Endodermal cell (in vitro differentiated cells): ENCODE results near the gene ARAP3. TPM values are rescaled to one million over a fixed set of nuclear protein-coding genes. Genes with fewer than 3 reads are reported as not detected.

ENCODE experiments used
- DNase-seq: peaks from one replicate; pipeline ENCODE4 v3.0.0-alpha.2; 2017
- H3K27ac ChIP-seq: 2 replicates; pipeline ENCODE4 v1.5.1; 2013; ENCODE audit warnings: mild to moderate bottlenecking, low read depth, low read length, moderate library complexity
- H3K27me3 ChIP-seq: 2 replicates; pipeline ENCODE4 v1.6.1; 2013; ENCODE audit warnings: mild to moderate bottlenecking, low read length, moderate library complexity; ENCODE audit not compliant: insufficient read depth, control insufficient read depth, poor library complexity, severe bottlenecking
- H3K36me3 ChIP-seq: 2 replicates; pipeline ENCODE4 v1.7.0; 2013; ENCODE audit warnings: mild to moderate bottlenecking, low read length, moderate library complexity; ENCODE audit not compliant: control insufficient read depth, insufficient read depth
- H3K4me1 ChIP-seq: one replicate; pipeline ENCODE4 v1.7.0; 2013; ENCODE audit warnings: low read length; ENCODE audit not compliant: control insufficient read depth, insufficient read depth
- H3K4me3 ChIP-seq: 2 replicates; pipeline ENCODE4 v1.5.1; 2013; ENCODE audit warnings: mild to moderate bottlenecking, low read length, moderate library complexity
- H3K9ac ChIP-seq: 2 replicates; pipeline ENCODE4 v1.6.1; 2013; ENCODE audit warnings: mild to moderate bottlenecking, low read length, moderate library complexity; ENCODE audit not compliant: poor library complexity, severe bottlenecking; ENCODE audit errors: extremely low read depth
- H3K9me3 ChIP-seq: 2 replicates; pipeline ENCODE4 v1.6.1; 2013; ENCODE audit warnings: mild to moderate bottlenecking, low read length, moderate library complexity; ENCODE audit not compliant: control insufficient read depth
- H3K27ac Mint-ChIP-seq: 2 replicates; pipeline ENCODE4 v1.8.0; 2020; ENCODE audit warnings: mixed read lengths
- H3K27me3 Mint-ChIP-seq: 2 replicates; pipeline ENCODE4 v1.8.0; 2021; ENCODE audit warnings: mild to moderate bottlenecking, mixed read lengths; ENCODE audit not compliant: insufficient read depth
- H3K36me3 Mint-ChIP-seq: 2 replicates; pipeline ENCODE4 v1.8.0; 2020; ENCODE audit warnings: low read depth, mixed read lengths
- H3K4me1 Mint-ChIP-seq: 2 replicates; pipeline ENCODE4 v1.8.0; 2020; ENCODE audit warnings: mixed read lengths
- H3K4me3 Mint-ChIP-seq: 2 replicates; pipeline ENCODE4 v1.8.0; 2020; ENCODE audit warnings: mild to moderate bottlenecking, moderate library complexity, mixed read lengths
- H3K9me3 Mint-ChIP-seq: 2 replicates; pipeline ENCODE4 v1.8.0; 2020; ENCODE audit warnings: mild to moderate bottlenecking, mixed read lengths
- CTCF ChIP-seq: fragments of 200-600 bp; sonication (generic); conservative IDR thresholded peaks from 2 replicates; pipeline ENCODE4 v1.5.0; 2021; ENCODE audit warnings: antibody characterized with exemption, mild to moderate bottlenecking
- WGBS, 2 experiments: methylation state at CpG; one replicate each; pipeline versions ENCODE4 v1.1.5 to v1.1.7; 2013; ENCODE audit warnings: missing lambda C conversion rate in 2 of 2, mixed read lengths in 1 of 2; ENCODE audit not compliant: insufficient coverage in 1 of 2, insufficient read length in 1 of 2; 5-methylcytosine and 5-hydroxymethylcytosine counted together
- total RNA-seq, 2 donors: library from RNA; stranded (reverse); fragmentation: NEBNext Ultra II Directional in 1 of 2; extraction: Animal tissue kit (Norgen Biotek cat#: 25700) in 1 of 2; gene quantifications; 2 replicates in 1 of 2; 3 replicates in 1 of 2; pipeline ENCODE4 v1.2.1, GENCODE V29; 2021

Gene ARAP3
- total RNA-seq, 2 donors from 2014 or later, result 32.5 to 41.3 TPM

GRCh38 chr5:141636413-141637122 lies 45.5 kb downstream of the ARAP3 start, which contains the start of the genes HDAC3 and RELL2:
Gene HDAC3, minus strand, starts transcription at chr5:141636849. Its CDS starts 59 bp downstream, at chr5:141636790.
Gene RELL2, plus strand, starts transcription at chr5:141636997. Its CDS starts 1,229 bp downstream, at chr5:141638226.
- H3K27ac Mint-ChIP-seq, result peak within 1 kb of the TSS; percentile 93
- peaks cover 6% of the 10 kb centered on the region for H3K27me3 Mint-ChIP-seq
- 0% methylated on average over 15 to 55 of the region's 55 CpGs for WGBS, 2 experiments
- H3K4me3 Mint-ChIP-seq, result peak within 1 kb of the TSS; percentile 91
- no peak for TF ChIP-seq CTCF
- Histone ChIP-seq H3K4me3 (peak within 1 kb of the TSS; percentile 96), H3K27me3 (peaks cover 12% of the 10 kb centered on the region), H3K9me3 (no peaks in the 10 kb centered on the region), H3K4me1 (no peaks in the 10 kb centered on the region), H3K9ac (peak within 1 kb of the TSS; percentile 82), H3K36me3 (peaks cover 25% of the 10 kb centered on the region), H3K27ac (peak within 1 kb of the TSS; percentile 57)
- peak; percentile 99 for DNase-seq
- peaks cover 6% of the 10 kb centered on the region for H3K36me3 Mint-ChIP-seq
- H3K9me3 Mint-ChIP-seq, result no peaks in the 10 kb centered on the region
- H3K4me1 Mint-ChIP-seq, result peaks cover 15% of the 10 kb centered on the region

- 13% methylated on average over 4 of the region's 4 CpGs; no CpG with 5 or more reads in 1 of the 2 experiments for WGBS, 2 experiments
- peaks cover 12% of the 10 kb centered on the region for H3K27me3 ChIP-seq
- peaks cover 3% of the 10 kb centered on the region for H3K36me3 Mint-ChIP-seq
- TF ChIP-seq CTCF, result no peak
- peaks cover 15% of the 10 kb centered on the region for H3K4me1 Mint-ChIP-seq
- H3K9me3 ChIP-seq, result no peaks in the 10 kb centered on the region
- H3K4me3 ChIP-seq, result peak overlapping the region; percentile 96
- H3K27me3 Mint-ChIP-seq, result peaks cover 6% of the 10 kb centered on the region
- H3K9me3 Mint-ChIP-seq, result no peaks in the 10 kb centered on the region
- peaks cover 27% of the 10 kb centered on the region for H3K36me3 ChIP-seq
- H3K4me1 ChIP-seq, result no peaks in the 10 kb centered on the region
- peak overlapping the region; percentile 82 for H3K9ac ChIP-seq
- peak overlapping the region; percentile 93 for H3K27ac Mint-ChIP-seq
- H3K27ac ChIP-seq, result no peak overlapping the region
- DNase-seq, result no peak
- peak overlapping the region; percentile 91 for H3K4me3 Mint-ChIP-seq
Observed at GRCh38 chr5:141636106-141636412, 46.0 kb downstream of the ARAP3 start.

GRCh38 chr5:141635646-141636045 lies 46.4 kb downstream of the ARAP3 start:
- peak overlapping the region; percentile 96 for H3K4me3 ChIP-seq
- no peaks in the 10 kb centered on the region for H3K9me3 ChIP-seq
- no peaks in the 10 kb centered on the region for H3K9me3 Mint-ChIP-seq
- H3K27ac ChIP-seq, result no peak overlapping the region
- peaks cover 32% of the 10 kb centered on the region for H3K36me3 ChIP-seq
- no peak for TF ChIP-seq CTCF
- H3K9ac ChIP-seq, result peak overlapping the region; percentile 82
- WGBS, 2 experiments, result 82% methylated on average over 6 of the region's 7 CpGs; no CpG with 5 or more reads in 1 of the 2 experiments
- H3K27me3 Mint-ChIP-seq, result peaks cover 6% of the 10 kb centered on the region
- peaks cover 12% of the 10 kb centered on the region for H3K27me3 ChIP-seq
- H3K4me3 Mint-ChIP-seq, result peak overlapping the region; percentile 91
- no peak overlapping the region for H3K27ac Mint-ChIP-seq
- no peaks in the 10 kb centered on the region for H3K4me1 ChIP-seq
- peaks cover 2% of the 10 kb centered on the region for H3K36me3 Mint-ChIP-seq
- DNase-seq, result no peak
- peaks cover 15% of the 10 kb centered on the region for H3K4me1 Mint-ChIP-seq
